ENCODE data around the gene GLT8D2.

The GLT8D2 gene, protein sequence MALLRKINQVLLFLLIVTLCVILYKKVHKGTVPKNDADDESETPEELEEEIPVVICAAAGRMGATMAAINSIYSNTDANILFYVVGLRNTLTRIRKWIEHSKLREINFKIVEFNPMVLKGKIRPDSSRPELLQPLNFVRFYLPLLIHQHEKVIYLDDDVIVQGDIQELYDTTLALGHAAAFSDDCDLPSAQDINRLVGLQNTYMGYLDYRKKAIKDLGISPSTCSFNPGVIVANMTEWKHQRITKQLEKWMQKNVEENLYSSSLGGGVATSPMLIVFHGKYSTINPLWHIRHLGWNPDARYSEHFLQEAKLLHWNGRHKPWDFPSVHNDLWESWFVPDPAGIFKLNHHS

GRCh38 chr12:104049903-104050356 lies at the start of gene GLT8D2:
Gene GLT8D2, minus strand, starts transcription at chr12:104050187. Its CDS starts 30,539 bp downstream, at chr12:104019648.
- DNase-seq (ENCODE audit: low read depth), result no peak

DNA sequence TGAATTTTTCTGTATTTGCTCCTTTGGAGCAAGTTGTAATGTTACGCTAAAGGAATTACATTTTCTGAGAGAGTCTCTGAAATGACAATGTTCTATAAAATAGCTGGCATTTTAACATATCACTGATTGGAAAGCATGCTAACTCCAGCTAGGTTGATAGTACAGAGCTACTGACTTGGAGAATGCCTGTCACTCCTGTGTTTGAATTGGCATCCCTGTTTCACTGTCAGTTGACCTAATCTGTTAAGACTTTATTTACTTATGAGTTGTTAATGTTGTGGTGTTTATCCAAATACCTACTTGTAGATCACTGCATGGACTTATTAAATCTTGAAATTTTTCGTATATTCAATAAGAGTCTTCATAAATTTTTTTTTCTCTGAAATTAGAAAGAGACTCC lies 48.0 kb upstream of the GLT8D2 start:
- no peak for DNase-seq (ENCODE audit: low read depth)

- DNase-seq (ENCODE audit: low read depth), result no peak
These were observed 45.3 kb upstream of the GLT8D2 start for GRCh38 chr12:104095289-104095688.

- DNase-seq (ENCODE audit: low read depth), result no peak
These were observed 44.3 kb upstream of the GLT8D2 start for GRCh38 chr12:104094284-104094683.

DNA sequence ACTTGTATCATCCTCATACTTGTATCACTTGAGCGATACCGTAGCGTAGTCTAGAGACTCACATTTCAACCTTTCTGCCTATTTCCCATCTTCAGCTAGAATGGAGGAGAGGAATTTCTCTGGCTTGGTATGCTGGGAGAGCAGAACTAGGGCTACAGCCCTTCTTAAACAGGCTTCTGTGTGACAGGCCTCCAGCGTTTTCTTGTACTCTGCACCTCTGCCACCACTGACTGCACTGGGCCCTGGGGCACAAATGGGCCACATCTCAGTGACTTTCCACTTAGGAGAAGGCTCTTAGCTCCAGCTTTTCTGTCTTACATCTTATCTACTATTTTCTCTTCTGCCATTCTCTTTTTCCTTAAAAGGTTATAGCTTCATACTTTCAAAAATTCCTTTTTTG lies 41.1 kb upstream of the GLT8D2 start:
- DNase-seq (ENCODE audit: low read depth), result no peak

DNA sequence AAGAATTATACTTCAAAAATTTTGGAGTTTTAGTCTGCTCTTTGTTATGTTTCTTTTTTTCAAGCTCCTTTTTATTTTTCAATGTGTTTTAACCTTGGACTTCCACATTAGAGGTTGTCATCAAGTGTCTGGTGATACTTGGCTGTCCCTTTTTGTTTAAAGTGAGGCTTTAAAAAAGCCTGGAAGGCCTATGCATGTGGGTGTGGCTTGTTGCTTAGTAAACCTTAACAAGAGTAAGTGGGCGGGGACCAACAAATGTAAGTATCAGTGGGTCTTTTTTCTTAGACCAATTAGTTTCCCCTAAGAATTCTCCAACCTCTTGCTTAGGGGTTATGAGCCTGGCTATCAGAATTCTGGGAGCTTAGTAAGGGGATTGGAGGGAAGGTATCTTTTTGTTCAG lies 40.7 kb upstream of the GLT8D2 start:
- DNase-seq (ENCODE audit: low read depth), result no peak

- DNase-seq (ENCODE audit: low read depth), result no peak
These were observed 33.9 kb upstream of the GLT8D2 start for GRCh38 chr12:104083769-104084475.

- DNase-seq (ENCODE audit: low read depth), result no peak
These were observed 30.8 kb upstream of the GLT8D2 start for GRCh38 chr12:104080764-104081163.

DNA sequence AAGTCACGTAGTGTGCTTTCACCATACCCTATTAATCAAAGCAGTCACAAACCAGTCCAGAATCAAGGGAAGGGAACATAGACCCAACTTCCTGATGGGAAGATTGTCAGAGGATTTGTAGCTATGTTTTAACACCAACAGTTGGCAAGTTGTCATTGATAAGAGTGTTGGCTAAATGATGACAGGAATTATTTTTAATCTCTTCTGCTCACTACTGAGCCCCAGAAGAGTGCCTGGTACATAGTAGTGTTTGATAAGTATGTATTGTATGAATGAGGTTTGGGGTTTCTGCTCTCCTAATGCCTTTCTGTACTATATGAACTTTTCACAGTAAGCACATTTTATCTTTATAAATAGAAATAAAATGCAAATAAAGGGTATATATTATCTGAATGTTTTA lies 29.0 kb upstream of the GLT8D2 start:
- DNase-seq (ENCODE audit: low read depth), result no peak

DNA sequence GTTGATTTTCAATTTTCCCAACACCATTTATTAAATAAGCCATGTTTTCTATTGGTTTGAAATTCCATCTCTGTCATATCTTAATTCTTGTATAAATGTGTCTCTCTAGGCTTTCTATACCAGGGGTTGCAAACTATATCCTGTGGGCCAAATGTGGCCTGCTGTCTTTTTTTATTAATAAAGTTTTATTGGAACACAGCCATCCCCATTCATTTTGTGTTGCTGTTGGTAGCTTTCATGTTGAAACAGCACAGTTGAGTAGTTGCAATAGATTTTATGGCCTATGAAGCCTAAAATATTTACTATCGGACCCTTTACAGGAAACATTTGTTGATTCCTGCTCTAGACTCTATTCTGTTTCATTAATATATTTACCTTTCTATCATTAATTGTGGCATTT lies 23.7 kb upstream of the GLT8D2 start:
- no peak for DNase-seq (ENCODE audit: low read depth)

GRCh38 chr12:104072099-104072498 lies 22.1 kb upstream of the GLT8D2 start:
- no peak for DNase-seq (ENCODE audit: low read depth)

- no peak for DNase-seq (ENCODE audit: low read depth)
These were observed 14.9 kb upstream of the GLT8D2 start for GRCh38 chr12:104064842-104065427.

DNA sequence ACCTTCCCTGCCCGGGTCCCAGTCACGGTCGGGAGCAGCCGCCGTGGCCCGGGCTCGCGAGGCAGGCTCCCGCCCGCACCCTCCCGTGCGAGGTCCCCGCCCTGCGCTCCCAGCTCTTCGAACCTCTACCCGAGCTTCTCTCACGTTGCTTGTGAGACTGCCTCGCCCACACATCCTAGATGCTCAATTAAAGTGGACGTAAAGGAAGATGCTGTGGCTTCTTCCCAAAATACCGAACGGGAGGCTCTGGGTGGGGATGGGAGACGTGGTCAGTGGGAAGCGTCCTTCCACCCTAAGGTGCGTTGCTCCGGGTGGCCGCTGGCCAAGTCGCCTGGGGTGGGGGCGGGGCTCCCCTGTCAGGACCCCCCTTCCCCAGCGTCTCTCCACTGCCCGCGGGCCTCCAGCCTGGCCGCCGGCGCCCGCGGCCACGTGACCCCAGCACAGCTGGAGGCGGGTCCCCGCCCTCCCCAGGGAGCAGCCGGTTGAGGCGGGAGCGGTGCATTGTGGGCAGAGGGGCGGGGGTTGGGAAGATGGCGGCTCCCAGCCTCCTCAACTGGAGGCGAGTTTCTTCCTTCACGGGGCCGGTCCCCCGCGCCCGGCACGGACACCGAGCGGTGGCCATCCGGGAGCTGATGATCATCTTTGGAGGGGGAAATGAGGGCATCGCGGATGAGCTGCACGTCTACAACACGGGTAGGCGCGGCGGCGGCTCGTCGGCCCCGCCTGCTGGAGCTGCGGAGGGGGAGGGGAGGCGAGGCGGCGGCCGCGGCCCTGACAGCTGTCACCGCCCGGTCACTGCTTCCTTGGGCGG lies 14.2 kb upstream of the GLT8D2 start, which contains the start of gene HCFC2:
Gene HCFC2, plus strand, starts transcription at position 501 of the 811 bp plus-strand sequence. Its CDS starts 30 bp downstream, at position 531.
- peak; percentile 87 for DNase-seq (ENCODE audit: low read depth)

- DNase-seq (ENCODE audit: low read depth), result peak; percentile 1
These were observed 13.7 kb upstream of the GLT8D2 start for GRCh38 chr12:104063712-104064030.

DNA sequence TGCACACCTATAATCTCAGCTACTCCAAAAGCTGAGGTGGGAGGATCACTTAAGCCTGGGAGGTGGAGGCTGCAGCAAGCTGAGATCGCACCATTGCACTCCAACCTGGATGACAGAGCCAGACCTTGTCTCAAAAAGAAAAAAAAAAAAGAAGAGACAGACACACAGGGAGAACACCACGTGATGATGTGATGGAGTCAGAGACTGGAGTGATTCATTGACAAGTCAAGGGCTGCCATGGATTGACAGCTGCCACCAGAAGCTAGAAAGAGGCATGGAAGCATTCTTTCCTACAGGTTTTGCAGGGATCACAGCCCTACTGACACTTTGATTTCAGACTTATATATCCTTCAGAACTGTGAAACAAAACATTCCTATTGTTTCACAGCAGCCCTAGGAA lies 10.8 kb upstream of the GLT8D2 start:
- no peak for DNase-seq (ENCODE audit: low read depth)

DNA sequence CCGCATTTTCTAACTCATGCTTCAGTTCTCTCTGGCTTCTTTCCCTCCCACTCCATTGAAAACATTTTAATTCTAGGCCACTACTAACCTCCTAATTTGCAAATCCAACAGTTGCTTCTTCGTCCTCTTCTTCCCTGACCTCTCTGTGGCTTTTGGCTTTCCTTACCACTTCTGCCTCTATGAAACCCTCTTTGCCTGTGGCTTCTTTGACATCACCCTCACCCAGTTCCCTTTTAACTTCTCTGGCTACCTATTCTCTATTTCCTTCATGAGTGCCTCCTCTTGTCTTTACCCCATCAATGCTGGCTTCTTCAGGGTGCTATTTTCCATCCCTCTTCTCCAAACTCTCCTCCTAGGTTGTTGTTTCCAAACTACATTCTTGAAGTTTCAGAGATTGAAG lies 10.0 kb upstream of the GLT8D2 start:
- no peak for DNase-seq (ENCODE audit: low read depth)

GRCh38 chr12:104058802-104059201 lies 8.8 kb upstream of the GLT8D2 start:
- no peak for DNase-seq (ENCODE audit: low read depth)

DNA sequence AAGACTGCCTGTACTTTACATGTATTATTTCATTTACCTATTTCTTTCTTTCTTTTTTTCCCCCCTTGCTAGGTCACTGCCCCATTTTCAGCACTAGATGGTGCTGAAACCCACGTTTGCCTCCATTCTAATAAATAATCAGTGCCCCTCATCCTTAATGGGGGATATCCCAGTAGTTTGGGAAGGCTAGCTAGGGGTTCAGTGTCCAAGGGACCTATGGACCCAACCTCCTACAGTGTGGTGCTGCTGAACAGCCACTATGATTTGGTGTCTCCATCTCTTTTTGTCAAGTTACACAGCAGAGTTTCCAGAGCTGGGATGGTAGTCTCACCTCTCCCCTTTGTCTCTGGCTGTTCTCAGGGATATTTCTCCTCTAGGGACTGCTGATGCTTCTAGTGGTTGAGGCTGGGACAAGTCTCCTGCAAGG lies 7.8 kb upstream of the GLT8D2 start:
- DNase-seq (ENCODE audit: low read depth), result no peak

- no peak for DNase-seq (ENCODE audit: low read depth)
These were observed 6.5 kb upstream of the GLT8D2 start for GRCh38 chr12:104056419-104056972.

DNA sequence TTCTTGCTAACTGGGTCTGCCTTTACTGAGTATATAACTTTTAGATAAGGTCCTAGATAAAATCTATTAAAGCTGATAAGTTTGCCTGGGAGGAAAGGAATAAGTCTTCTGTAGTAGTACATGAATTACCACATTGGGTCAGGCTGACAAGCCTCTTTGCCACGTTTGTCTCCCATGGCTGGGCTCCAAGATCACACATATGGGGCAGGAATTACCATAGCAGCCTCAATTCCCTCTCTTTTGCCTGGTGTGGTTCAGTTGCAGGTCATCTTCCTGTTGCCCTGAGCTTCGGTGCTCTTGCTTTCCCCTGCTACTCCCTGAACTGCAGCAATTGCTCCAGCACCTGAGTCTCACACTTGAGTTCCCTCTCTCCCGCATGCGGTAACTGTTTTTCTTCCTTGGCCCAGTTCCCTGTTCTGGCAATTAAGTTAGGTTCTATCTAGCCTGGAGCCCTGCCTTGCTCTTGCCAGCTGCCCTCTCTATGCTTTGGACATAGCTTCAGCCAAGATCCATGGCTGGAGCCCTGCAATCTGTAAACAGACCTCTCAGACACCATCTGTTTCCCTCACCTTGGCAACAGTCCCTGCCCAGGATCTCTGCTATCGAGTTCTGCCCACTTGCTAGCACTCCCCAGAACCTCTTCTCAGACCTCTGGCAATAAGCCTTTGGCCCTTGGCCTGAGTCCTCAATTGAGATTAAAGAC lies 5.8 kb upstream of the GLT8D2 start:
- DNase-seq (ENCODE audit: low read depth), result no peak

GRCh38 chr12:104054681-104055346 lies 4.8 kb upstream of the GLT8D2 start:
- no peak for DNase-seq (ENCODE audit: low read depth)

All from stimulated activated CD8-positive, alpha-beta memory T cell treated with anti-CD3 and anti-CD28 coated beads, Interleukin-12 subunit alpha, Interleukin-12 subunit beta, amount 100 ng/mL, for 4 hours (primary cell).